ENCODE measurements around the gene CCDC152.

Gene CCDC152

DNA sequence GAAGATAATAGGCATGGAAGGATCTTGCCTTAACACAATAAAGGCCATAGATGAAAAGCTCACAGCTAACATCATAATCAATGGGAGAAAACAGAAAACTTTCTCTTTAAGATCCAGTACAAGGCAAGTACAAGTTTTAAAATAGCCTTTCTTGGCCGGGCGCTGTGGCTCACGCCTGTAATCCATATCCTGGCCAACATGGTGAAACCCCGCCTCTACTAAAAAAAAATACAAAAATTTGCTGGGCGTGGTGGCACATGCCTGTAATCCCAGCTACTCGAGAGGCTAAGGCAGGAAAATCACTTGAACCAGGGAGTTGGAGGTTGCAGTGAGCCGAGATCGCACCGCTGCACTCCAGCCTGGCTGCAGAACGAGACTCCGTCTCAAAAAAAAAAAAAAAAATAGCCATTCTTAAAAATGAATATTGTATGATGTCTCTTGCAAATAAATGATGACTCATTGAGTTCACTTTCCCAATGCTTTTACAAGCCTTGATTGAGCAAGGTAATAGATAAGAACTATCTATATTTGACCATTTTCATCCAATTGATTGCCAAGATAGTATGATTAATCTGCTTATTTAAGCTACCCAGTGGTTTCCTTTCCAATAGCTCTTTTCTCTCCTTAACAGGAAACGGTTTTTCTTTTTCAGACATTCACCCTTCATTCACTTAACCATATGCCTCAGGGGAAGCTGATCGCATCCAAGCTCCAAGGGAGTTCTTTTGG is 15.8 kb downstream of the CCDC152 start:
- H3K4me3 ChIP-seq (replicated peaks; ENCODE audit: low read depth, low read length), result no peak overlapping the region
- DNase-seq (ENCODE audit: extremely low read depth, low read depth), result no peak
- TF ChIP-seq, protein P1, sequence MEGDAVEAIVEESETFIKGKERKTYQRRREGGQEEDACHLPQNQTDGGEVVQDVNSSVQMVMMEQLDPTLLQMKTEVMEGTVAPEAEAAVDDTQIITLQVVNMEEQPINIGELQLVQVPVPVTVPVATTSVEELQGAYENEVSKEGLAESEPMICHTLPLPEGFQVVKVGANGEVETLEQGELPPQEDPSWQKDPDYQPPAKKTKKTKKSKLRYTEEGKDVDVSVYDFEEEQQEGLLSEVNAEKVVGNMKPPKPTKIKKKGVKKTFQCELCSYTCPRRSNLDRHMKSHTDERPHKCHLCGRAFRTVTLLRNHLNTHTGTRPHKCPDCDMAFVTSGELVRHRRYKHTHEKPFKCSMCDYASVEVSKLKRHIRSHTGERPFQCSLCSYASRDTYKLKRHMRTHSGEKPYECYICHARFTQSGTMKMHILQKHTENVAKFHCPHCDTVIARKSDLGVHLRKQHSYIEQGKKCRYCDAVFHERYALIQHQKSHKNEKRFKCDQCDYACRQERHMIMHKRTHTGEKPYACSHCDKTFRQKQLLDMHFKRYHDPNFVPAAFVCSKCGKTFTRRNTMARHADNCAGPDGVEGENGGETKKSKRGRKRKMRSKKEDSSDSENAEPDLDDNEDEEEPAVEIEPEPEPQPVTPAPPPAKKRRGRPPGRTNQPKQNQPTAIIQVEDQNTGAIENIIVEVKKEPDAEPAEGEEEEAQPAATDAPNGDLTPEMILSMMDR (IDR thresholded peaks at IDR 0.05; ENCODE audit: low read depth, low read length, missing control alignments), result no peak

- TF ChIP-seq, protein P1 (IDR thresholded peaks at IDR 0.05; ENCODE audit: low read depth, low read length, missing control alignments), result no peak
- H3K4me3 ChIP-seq (replicated peaks; ENCODE audit: low read depth, low read length), result no peak overlapping the region
- DNase-seq (ENCODE audit: extremely low read depth, low read depth), result no peak
Measured at GRCh38 chr5:42779083-42779482, 22.5 kb downstream of the CCDC152 start.

DNA sequence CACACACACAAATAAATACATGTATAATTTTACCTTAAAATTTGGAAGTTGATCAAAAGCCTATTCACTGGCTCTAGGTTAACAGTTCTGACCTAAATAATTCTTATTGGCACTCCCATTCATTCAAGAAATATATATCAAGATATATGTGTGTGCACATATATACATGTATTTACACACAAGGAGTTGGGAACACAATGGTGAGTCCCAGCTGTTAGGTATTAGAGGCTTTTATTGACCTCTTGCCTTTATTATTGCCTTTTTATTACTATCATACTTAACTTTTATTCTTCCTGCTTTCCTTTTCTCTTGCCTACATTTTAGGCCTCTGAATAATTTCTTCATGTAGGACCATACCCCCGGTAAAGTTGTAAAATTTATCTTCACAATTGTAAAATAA is 25.0 kb downstream of the CCDC152 start:
- DNase-seq (ENCODE audit: extremely low read depth, low read depth), result no peak
- TF ChIP-seq, protein P1 (IDR thresholded peaks at IDR 0.05; ENCODE audit: low read depth, low read length, missing control alignments), result no peak
- no peak overlapping the region for H3K4me3 ChIP-seq (replicated peaks; ENCODE audit: low read depth, low read length)

DNA sequence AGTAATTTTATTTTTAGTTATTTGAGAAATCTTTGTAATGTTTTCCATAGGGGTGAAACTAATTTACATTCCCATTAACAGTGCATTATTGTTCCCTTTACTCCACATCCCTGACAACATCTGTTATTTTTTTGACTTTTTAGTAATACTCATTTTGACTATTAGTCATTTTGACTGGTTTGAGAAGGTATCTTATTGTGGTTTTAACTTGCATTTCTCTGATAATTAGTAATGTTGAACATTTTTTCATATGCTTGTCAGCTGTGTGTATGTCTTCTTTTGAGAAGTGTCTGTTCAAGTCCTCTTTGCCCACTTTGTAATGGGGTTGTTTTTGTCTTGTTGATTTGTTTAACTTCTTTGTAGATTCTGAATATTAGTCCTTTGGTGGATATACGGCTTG is 27.5 kb downstream of the CCDC152 start:
- H3K4me3 ChIP-seq (replicated peaks; ENCODE audit: low read depth, low read length), result no peak overlapping the region
- no peak for DNase-seq (ENCODE audit: extremely low read depth, low read depth)
- TF ChIP-seq, protein P1 (IDR thresholded peaks at IDR 0.05; ENCODE audit: low read depth, low read length, missing control alignments), result no peak

- no peak for DNase-seq (ENCODE audit: extremely low read depth, low read depth)
- no peak overlapping the region for H3K4me3 ChIP-seq (replicated peaks; ENCODE audit: low read depth, low read length)
- TF ChIP-seq, protein P1 (IDR thresholded peaks at IDR 0.05; ENCODE audit: low read depth, low read length, missing control alignments), result no peak
Measured at GRCh38 chr5:42785756-42786155, 29.1 kb downstream of the CCDC152 start.

GRCh38 chr5:42787073-42787472 is 30.5 kb downstream of the CCDC152 start:
- TF ChIP-seq, protein P1 (IDR thresholded peaks at IDR 0.05; ENCODE audit: low read depth, low read length, missing control alignments), result no peak
- no peak for DNase-seq (ENCODE audit: extremely low read depth, low read depth)
- no peak overlapping the region for H3K4me3 ChIP-seq (replicated peaks; ENCODE audit: low read depth, low read length)

- DNase-seq (ENCODE audit: extremely low read depth, low read depth), result no peak
- no peak overlapping the region for H3K4me3 ChIP-seq (replicated peaks; ENCODE audit: low read depth, low read length)
- TF ChIP-seq, protein P1 (IDR thresholded peaks at IDR 0.05; ENCODE audit: low read depth, low read length, missing control alignments), result no peak
Measured at GRCh38 chr5:42787845-42788244, 31.2 kb downstream of the CCDC152 start.

Measured in HFF-Myc (cell line).